Thyroid gland (tissue), 4 donors: ENCODE results near the gene FER.

Experiments used
- POLR2A ChIP-seq, 2 donors: fragments of 450-650 bp; IDR thresholded peaks; one replicate each; pipeline ENCODE4 v1.6.1; 2017; ENCODE audit warnings: antibody characterized with exemption in 2 of 2, mild to moderate bottlenecking in 2 of 2, moderate library complexity in 1 of 2
- TF ChIP-seq, protein P1 (sequence below), 6 experiments: fragments of 200-600 bp in 3 of 6; fragments of 450-650 bp in 3 of 6; sonication (generic) in 3 of 6; IDR thresholded peaks; one replicate each; pipeline ENCODE4 v1.5.1; 2016 to 2019; ENCODE audit warnings: antibody characterized with exemption in 6 of 6, mild to moderate bottlenecking in 2 of 6, inconsistent platforms in 1 of 6, moderate library complexity in 1 of 6

DNA sequence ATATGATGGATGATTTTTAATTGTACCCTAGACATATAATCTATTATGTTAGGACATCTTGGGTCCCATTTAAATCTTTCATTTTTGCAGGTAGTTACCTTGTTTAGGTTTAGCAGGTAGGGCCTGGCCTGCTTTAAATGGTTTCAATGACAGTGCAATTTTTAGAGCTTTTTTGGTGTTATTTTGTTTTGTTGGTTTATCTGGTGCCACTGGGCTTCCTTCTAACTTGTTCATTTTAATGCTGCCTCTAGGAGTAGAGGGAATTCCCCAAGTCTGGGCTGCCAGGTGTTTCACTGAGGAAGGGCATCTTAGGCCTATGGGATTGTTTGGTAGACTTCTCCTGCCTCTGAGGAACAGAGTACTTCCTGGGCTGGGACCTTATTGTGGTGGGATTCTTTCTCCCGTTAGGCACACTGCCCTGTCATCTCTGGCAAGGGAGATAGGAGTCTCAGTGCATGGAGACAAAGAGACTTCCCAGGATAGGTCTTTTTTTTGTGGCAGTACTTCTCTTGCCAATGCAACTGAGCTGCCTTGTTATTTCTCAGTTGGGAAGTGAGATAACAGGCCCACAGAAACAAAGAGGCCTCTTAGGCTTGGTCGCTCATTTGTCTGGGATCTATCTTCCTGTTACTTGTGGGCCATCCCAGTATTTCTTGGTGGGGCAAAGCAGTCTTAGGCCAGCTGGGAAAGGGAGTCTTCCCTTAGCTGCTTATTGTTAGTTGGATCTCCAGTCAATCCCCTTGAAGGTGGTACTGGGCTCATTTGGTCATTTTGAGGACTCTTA is 282.9 kb downstream of the FER start:
- TF ChIP-seq, protein P1, sequence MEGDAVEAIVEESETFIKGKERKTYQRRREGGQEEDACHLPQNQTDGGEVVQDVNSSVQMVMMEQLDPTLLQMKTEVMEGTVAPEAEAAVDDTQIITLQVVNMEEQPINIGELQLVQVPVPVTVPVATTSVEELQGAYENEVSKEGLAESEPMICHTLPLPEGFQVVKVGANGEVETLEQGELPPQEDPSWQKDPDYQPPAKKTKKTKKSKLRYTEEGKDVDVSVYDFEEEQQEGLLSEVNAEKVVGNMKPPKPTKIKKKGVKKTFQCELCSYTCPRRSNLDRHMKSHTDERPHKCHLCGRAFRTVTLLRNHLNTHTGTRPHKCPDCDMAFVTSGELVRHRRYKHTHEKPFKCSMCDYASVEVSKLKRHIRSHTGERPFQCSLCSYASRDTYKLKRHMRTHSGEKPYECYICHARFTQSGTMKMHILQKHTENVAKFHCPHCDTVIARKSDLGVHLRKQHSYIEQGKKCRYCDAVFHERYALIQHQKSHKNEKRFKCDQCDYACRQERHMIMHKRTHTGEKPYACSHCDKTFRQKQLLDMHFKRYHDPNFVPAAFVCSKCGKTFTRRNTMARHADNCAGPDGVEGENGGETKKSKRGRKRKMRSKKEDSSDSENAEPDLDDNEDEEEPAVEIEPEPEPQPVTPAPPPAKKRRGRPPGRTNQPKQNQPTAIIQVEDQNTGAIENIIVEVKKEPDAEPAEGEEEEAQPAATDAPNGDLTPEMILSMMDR (IDR thresholded peaks at IDR 0.05) = no peak
- TF ChIP-seq POLR2A (IDR thresholded peaks at IDR 0.05) = no peak
